HG02840 (cell line): Measurements from ENCODE around the gene IGSF21.

Experiments used
- ATAC-seq: cut with Tn5 transposase; IDR thresholded peaks from one replicate; pipeline ENCODE4 v1.9.1; 2021; ENCODE audit warnings: mild to moderate bottlenecking, moderate library complexity, moderate number of reproducible peaks; ENCODE audit not compliant: unreplicated experiment, low FRiP score

Gene IGSF21

GRCh38 chr1:18247151-18247550, 139.6 kb downstream of the IGSF21 start:
- ATAC-seq: no peak

- ATAC-seq: no peak
Measured at GRCh38 chr1:18249631-18250030, 142.0 kb downstream of the IGSF21 start.

GRCh38 chr1:18253093-18253492, 145.5 kb downstream of the IGSF21 start:
- ATAC-seq: no peak

- ATAC-seq: no peak
Measured at GRCh38 chr1:18256282-18257235, 149.0 kb downstream of the IGSF21 start.

GRCh38 chr1:18257778-18258177, 150.2 kb downstream of the IGSF21 start:
- ATAC-seq: no peak

GRCh38 chr1:18261891-18262290, 154.3 kb downstream of the IGSF21 start:
- no peak for ATAC-seq

- ATAC-seq: no peak
Measured at GRCh38 chr1:18262726-18263125, 155.1 kb downstream of the IGSF21 start.

GRCh38 chr1:18263547-18264120, 156.0 kb downstream of the IGSF21 start:
- ATAC-seq: no peak

- no peak for ATAC-seq
Measured at GRCh38 chr1:18264450-18265039, 156.9 kb downstream of the IGSF21 start.

- no peak for ATAC-seq
Measured at GRCh38 chr1:18265641-18266040, 158.0 kb downstream of the IGSF21 start.

- no peak for ATAC-seq
Measured at GRCh38 chr1:18266391-18266790, 158.8 kb downstream of the IGSF21 start.

GRCh38 chr1:18271336-18271735, 163.7 kb downstream of the IGSF21 start:
- no peak for ATAC-seq

- ATAC-seq: no peak
Measured at GRCh38 chr1:18278946-18279345, 171.3 kb downstream of the IGSF21 start.

- ATAC-seq: no peak
Measured at GRCh38 chr1:18279351-18280074, 171.9 kb downstream of the IGSF21 start.

- ATAC-seq: no peak
Measured at GRCh38 chr1:18280956-18281355, 173.4 kb downstream of the IGSF21 start.

GRCh38 chr1:18282851-18283600, 175.4 kb downstream of the IGSF21 start:
- no peak for ATAC-seq

- no peak for ATAC-seq
Measured at GRCh38 chr1:18283601-18284385, 176.2 kb downstream of the IGSF21 start.

GRCh38 chr1:18284805-18285537, 177.4 kb downstream of the IGSF21 start:
- ATAC-seq: no peak

- no peak for ATAC-seq
Measured at GRCh38 chr1:18285538-18285924, 177.9 kb downstream of the IGSF21 start.
